SIG-M5 (cell line): ENCODE data around the gene TP53I13.
A peak's percentile ranks its signal among the peaks of the same experiment; 100 is the strongest.
"Not testable (repeated sequence)": the region's sequence is repeated elsewhere in the genome, so short reads cannot be mapped to it uniquely, and the experiment has no call there.

Source experiments
- DNase-seq: peaks from one replicate; lab custom pipeline; 2025; lab: John Stamatoyannopoulos, UW

Gene TP53I13, protein sequence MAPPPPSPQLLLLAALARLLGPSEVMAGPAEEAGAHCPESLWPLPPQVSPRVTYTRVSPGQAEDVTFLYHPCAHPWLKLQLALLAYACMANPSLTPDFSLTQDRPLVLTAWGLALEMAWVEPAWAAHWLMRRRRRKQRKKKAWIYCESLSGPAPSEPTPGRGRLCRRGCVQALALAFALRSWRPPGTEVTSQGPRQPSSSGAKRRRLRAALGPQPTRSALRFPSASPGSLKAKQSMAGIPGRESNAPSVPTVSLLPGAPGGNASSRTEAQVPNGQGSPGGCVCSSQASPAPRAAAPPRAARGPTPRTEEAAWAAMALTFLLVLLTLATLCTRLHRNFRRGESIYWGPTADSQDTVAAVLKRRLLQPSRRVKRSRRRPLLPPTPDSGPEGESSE

DNA sequence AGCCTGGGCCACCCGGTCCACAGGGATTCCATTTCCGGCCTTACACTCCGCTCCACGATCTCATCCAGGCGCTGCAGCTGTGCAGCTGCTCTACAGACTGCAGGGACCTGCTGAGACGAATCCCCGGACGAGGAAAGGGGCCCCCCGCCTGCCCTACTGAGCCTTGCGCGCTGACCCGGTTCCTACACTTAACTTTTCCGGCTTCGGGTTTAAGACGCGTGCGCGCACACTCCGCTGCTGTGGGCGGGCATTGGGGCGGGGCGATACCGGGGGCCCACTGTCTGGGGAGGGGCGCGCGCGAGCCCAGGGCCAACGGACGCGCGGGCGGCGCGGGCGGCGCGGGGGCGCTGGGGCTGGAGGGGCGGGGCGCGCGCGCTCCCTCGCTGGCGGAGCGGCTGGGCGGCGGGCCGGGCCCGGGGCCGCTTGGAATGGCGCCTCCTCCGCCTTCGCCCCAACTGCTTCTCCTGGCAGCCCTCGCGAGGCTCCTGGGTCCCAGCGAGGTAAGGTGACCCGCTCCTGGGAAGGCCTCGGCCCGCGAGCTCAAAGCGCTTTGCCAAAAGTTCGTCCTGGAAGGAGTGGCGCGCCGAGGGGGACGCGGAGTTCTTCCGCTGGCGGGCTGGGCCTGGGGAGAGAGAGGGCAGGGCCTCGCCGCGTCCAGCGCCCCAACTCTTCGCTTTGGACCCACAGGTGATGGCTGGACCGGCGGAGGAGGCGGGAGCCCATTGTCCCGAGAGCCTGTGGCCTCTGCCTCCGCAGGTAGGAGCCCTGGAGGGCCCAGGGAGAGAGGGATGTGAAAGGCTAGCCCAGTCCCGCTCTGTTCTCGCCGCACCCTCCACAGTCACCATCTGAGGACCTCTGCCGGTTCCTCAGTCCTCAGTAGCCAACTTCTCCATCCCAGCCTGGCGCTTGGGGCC lies at the start of gene TP53I13:
TP53I13 (plus strand) TSS at position 371 of the 914 bp plus-strand sequence; CDS start at position 429, 58 bp downstream.
- DNase-seq: peak; percentile 59

DNA sequence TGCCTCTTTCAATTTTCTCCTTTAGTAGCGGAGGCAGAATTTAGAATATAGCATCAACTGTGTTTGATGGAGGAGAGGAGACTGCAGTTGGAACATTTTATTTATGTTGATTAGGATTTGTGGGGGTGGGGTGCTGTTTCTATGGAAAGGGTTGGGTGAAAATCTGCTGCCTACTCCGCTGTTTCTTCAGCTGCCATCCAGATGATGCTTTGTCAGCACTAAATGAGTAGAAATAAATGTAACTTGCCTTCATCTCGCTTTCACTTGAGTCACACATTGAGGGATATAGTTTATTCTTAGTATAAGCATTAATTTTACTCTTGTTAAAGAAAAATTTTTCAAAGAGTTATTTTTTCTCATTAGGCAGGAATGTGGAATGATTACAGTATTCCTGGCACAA lies 43.8 kb upstream of the TP53I13 start:
- no peak for DNase-seq

DNA sequence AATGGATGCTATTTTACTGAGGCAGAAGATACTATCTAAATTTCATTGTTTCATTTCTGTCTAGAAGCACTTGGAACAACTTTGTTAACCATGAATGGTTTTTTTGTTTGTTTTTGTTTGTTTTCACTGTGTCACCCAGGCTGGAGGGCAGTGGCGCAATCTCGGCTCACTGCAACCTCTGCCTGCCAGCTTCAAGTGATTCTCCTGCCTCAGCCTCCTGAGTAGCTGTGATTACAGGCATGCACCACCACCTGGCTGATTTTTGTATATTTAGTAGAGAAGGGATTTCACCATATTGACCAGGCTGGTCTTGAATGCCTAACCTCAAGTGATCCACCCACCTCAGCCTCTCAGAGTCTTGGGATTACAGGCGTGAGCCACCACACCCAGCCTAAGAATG lies 42.2 kb upstream of the TP53I13 start:
- DNase-seq: no peak

- DNase-seq: no peak
These were observed 34.5 kb upstream of the TP53I13 start for GRCh38 chr17:29533976-29534375.

DNA sequence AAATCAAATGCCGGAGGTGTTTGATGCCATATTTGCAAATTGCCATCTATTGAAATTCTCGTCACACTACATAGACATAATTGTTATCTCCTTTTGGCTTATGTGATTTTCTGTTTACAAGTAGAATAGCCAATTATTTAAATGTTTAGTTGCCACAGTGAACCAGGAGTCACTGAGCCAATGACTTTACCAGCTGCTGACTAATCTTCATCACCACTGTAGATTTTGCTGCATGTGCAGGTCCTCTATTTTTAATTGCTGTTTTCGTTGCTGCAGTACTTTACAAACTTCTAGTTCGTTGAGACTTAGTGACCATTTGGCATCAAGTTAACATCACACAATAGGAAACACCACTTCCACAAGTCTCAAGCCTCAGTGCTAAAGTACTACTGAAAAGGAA lies 24.4 kb upstream of the TP53I13 start:
- no peak for DNase-seq

DNA sequence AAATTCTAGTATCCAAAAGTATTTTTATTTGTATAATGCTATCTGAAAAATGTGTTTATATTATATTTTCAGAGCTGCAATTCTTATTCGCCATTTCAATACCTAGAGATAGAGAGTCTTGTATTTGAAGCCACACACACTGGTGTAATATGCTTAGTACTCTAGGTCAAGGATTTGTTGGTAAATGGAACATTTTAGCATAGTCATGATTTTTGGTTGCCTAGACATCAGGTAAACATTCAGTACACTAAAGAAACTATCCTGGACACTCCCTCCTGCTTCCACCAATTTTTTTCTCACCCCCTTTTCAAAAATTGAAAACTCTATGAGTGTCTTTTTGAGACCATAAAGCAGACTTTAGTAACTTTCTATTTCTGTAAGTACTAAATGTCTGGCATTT lies 22.4 kb upstream of the TP53I13 start:
- DNase-seq: no peak

GRCh38 chr17:29546830-29547229 lies 21.7 kb upstream of the TP53I13 start:
- no peak for DNase-seq

DNA sequence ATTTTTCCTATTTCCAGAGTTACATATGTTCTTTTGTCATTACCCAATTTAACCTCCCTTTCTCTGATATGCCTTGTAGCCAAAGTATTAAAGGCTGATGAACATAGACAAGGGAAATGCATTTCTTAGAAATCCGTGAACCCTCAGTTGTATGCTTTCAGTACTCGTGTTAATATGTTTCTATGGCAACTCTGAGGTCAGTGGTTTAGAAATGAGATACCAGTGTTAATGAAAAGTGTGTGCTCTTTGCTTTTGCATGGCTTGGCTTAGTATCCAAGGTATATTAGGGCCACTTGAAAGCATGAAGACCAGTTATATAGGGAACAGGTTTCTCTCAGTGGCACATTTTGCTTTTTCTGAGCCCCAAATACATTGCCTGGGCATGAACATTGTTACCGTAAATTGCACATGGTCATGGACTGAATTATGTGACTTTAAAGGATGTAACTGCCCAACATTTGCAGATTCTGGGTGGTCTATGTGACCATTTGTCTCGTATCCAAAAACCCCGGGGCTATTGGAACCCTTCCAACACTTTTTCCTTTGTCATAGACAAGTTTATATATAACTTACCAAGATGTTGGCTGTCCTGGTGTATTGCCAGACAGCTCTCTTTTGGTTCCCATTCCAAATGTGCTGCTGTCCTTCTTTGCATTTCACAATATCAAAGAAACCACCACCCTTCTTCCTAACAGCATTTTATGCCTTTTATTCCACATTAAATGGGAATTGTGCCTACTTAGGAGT lies 19.2 kb upstream of the TP53I13 start:
- no peak for DNase-seq

DNA sequence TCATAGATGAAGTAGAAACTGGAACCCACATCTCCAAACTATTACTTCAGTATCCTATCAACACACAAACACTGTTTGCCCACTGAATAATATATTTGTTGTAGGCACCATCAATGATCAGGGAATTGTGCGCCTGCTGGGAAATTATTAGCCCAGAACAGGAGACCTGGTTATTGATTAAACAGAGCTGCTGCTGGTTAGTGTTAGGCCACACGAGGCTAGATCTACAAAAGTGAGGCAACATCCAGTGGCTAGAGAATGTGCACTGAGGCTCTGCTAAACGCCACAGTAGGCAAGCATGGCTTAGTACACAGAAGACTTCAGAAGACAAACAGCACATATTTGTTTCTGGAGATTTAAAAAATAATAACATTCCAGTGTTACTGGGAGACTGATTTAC lies 12.7 kb upstream of the TP53I13 start:
- no peak for DNase-seq

- no peak for DNase-seq
These were observed 11.3 kb upstream of the TP53I13 start for GRCh38 chr17:29557085-29557738.

- no peak for DNase-seq
These were observed 10.8 kb upstream of the TP53I13 start for GRCh38 chr17:29557739-29558116.

DNA sequence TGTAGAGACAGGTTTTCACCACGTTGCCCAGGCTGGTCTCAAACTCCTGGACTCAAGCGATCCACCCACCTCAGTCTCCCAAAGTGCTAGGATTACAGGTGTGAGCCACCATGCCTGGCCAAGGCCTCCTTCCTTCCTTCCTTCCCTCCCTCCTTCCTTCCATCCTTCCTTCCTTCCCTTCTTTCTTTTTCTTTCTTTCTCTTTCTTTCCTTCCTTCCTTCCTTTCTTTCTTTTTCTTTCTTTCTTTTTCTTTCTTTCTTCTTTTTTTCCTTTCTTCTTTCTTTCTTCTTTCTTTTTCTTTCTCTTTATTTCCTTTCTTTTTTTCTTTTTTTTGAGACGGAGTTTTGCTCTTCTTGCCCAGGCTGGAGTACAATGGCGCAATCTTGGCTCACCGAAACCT lies 10.4 kb upstream of the TP53I13 start:
- not testable (repeated sequence) for DNase-seq

- DNase-seq: no peak
These were observed 8.9 kb upstream of the TP53I13 start for GRCh38 chr17:29559640-29560039.

DNA sequence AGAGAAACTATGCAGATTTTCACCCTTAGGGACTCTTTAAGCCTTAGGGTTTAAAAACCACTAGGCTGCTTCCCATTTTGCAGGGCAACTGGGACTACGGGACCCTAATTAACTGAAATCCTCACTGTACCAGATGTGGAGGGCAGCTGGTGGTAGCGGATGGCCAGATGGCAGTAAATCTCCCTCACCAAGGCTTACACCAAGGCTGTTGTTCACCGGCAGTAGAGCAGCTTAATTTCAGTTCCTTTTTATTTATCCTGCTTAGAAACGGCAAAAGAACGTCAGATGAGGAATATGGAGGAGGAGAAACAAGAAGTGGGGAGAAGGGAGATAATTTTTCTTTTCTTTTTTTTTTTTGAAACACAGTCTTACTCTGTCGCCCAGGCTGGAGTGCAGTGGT lies 8.2 kb upstream of the TP53I13 start:
- peak; percentile 61 for DNase-seq

GRCh38 chr17:29561554-29562517 lies 6.7 kb upstream of the TP53I13 start:
- no peak for DNase-seq

DNA sequence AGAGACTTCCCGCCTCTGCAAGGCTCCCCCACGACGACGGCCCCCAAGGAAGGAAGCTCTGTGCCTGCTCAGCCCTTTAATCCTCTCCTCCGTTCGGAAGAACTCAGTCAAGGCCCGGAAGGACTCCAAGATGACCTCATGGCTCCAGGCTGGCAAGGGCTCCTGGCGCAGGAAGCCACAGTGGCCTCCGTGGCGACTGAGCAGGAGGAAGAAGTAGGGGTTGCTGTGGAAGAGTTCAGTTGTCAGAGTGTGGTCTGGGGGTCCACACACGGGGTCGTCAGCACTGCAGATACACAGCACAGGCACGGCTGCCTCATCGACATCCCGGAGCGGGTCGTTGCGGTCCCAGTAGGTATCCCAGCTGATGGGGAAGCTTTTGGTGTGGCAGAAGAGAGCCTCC lies 5.9 kb upstream of the TP53I13 start:
- DNase-seq: no peak

DNA sequence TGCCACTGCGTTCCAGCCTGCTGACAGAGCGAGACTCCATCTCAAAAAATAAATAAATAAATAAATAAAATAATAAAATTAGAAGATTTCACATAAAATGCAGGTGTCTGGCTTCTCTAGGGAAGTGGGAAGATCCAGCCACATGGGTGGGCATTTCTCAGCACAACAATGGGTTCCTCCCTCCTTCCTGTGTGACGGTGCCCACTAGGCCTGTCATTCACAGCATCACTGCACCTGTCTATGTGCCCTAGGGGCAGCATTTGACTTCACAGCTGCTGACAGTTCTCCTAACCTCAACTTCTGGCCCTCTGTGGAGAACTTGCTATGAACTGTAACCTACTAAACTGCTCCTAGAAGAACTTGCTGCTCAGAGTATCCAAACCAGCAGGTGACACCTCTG lies 4.7 kb upstream of the TP53I13 start:
- DNase-seq: no peak

DNA sequence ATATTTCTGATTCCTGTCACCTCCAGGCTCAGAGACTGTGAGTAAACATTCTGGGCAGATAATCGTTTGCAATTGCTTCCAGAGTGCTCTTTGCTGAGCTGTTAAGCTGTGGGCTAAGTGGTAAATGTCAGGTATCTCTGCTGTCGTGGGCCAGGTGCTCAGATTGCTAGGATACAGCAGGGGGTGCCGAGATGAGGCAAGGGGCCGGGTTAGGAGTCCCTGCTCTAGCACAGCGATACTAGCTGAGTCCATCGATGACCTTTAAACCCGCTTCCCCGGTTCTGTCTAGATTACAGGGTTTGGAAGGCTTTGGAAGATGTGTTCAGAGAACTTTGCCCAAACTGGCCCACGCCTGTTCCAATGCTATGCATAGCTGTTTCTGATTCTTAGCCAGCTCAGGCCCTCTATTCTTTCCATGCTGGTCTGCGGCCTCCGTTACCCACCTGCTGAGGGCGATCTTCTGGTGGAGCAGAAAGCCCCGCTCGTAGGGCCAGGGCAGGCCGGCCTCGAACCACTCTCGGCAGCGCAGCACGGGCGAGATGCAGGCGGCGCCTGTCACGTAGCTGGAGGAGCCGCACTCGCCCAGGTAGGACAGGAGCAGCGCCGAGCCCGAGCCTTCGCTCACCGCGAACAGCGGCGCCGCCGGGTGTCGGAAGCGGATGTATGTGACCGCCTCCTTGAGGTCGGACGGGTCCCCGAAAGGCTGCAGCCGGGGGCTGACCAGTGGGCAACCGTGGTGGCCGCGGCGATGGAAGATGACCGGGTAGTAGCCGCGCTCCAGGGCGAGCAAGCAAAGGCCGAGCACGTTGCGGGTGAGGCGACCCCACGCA lies 2.6 kb upstream of the TP53I13 start:
- no peak for DNase-seq

DNA sequence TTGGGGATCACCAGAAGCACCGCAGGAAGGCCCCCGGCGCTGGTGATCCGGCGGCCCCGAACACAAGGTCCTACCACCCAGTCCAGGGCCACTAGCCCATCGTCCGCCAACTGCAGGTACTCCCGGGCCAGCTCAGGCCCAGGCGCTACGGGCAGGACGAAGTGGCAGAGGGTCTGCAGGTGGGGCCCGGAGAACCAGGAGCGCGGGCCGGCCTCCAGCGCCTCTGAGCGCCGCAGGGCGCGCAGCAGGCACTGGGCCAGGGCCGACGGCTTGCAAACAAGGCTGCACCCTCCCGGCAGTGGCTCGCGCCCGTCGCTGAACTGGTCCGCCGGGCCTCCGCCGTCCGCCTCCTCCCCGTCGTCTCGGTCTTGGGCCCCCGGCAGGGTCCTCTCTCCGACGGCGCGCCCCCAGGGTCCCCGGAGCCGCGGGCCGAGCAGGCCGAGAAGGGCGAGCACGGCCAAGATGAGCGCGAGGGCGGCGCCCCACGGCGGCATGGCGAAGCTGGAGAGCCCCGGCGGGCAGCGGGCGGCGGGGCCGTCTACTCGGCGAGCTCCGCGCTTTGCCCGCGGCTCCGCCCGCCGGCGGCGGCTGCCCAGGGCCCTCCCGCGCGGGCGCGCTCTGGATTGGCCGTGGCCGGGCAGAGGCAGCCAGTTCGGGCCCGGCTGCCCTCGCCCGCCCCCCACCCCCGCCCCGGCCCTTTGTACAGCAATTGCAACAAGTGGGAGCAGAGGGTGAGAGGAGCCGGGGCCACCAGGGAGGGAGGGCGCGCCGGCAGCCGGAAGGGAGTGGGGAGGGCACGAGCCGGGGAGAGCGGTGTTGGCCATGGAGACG lies 1.8 kb upstream of the TP53I13 start, which contains the start of gene ABHD15:
ABHD15 (minus strand) TSS at position 565 of the 831 bp plus-strand sequence; CDS start at position 494, 71 bp downstream.
- no peak for DNase-seq
